Suppressor macrophage treated with lipopolysaccharide for 1 hour (primary cell): Measurements from ENCODE around the gene ACACB.

Experiments used
- DNase-seq, 3 donors: peaks; one replicate each; pipeline ENCODE4 v3.0.0-alpha.2; 2020 to 2022

Gene ACACB

DNA sequence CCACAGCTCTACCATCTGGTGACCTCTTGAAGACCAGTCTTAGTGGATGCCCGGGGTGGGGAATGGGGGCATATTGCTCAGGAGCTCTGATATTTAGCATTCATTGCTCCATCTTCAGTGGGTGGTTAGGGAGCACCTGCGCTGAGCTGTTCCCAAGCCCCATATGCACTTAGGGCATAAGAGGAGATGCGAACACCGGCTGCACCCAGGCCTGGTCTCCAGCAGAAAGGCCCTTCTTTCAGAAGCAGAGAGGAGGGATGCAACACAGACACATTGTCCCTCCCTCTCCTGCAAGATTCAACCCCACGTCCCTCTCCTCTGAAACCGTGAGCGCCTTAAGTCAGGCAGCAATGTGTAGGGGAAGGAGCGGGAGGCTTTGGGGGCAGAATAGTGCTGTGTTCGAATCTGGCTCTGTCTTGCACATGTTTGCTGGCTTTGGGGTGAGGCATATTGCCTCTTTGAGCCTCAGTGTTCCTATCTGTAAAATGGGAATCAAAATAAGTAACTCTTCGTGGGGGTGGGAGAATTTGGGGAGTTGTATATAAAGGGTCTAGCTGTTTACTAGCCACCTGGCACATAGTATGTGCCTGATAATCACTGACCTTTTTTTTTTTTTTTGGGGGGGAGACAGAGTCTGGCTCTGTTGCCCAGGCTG, 105.0 kb downstream of the ACACB start:
- no peak for DNase-seq

DNA sequence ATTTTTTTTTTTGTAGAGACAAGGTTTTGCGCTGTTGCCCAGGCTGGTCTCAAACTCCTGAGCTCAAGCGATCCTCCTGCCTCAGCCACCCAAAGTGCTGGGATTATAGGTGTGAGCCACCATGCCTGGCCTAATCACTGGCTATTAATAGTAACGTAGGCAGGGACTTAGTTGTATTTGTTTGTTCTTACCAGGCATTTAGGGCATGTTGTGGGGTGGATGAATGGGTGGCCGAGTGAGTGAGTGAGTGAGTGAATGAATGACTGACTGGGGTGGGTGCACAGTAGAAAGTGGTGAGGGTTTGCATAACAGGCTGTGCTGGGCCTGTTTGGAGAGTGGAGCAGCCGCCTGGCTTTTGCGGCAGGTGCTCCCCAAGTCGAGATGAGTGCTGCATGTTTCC, 105.7 kb downstream of the ACACB start:
- DNase-seq: no peak

GRCh38 chr12:109222496-109222895, 106.1 kb downstream of the ACACB start:
- DNase-seq: no peak

DNA sequence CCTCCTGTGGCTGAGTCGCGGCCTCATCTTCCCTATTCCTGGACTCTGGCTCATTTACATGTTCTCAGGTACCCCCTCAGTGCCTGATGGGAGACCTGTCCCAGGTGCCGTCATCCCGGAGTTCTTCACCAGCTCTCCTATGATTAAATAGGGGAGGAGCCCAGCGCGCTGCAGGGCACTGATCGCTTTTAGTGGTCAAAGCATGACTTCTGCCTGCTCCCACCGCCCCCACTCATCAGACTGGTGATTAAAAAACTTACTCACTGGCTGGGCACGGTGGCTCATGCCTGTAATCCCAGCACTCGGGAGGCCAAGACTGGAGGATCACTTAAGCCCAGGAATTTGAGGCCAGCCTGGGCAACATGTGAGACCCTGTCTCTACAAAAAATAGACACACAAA, 106.8 kb downstream of the ACACB start:
- no peak for DNase-seq

GRCh38 chr12:109223868-109224267, 107.5 kb downstream of the ACACB start:
- DNase-seq: no peak

DNA sequence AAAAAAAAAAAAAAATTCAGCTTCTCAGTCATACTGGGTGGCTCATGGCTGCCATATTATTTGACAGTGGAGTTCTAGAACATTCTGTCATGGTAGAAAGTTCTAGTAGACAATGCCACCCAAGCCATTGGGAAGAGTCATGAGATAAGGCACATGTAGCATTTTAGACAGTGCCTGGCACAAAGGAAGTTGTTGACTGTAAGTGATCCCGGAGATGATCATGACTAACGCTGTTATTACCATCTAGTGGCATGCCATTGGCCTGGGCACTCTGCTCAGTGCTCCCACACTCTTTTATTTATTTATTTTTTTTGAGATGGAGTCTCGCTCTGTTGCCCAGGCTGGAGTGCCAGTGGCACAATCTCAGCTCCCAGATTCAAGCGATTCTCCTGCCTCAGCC, 112.3 kb downstream of the ACACB start:
- no peak for DNase-seq

GRCh38 chr12:109230193-109230592, 113.8 kb downstream of the ACACB start:
- no peak for DNase-seq

DNA sequence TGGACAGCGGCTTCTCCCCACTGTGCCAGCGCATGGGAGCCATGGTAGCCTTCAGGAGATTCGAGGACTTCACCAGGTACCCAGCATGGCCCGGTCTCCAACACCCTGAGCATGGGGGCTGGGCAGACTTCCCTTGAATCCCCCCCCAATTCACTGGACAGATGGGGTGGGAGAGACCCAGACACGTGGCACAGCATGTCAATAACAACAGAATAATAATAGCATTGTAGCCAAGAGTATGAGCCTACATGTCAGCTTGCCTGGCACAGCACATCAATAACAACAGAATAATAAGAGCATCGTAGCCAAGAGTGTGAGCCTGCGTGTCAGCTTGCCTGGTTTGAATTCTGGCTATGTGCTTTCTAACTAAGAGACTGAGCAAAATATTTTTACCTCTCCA, 116.3 kb downstream of the ACACB start:
- DNase-seq: no peak

DNA sequence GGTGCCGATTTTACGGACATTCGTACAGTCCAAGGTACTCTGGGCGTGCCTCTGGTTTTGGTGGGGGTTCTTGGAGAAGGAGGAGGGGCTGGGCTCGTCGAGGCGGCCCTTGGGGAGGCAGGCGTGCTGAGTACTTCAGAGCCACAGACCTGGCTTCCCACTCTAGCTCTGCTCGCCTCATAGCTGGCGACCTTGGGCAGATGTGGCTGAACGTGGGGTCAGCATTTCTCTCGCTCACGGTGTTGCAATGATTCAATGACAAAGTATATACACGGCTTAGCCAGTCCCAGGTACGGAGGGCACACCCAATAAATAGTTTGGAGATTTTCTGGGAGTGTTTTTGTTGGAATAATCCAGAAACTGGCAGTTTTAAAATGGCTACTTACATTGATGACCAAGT, 117.6 kb downstream of the ACACB start:
- DNase-seq: no peak

DNA sequence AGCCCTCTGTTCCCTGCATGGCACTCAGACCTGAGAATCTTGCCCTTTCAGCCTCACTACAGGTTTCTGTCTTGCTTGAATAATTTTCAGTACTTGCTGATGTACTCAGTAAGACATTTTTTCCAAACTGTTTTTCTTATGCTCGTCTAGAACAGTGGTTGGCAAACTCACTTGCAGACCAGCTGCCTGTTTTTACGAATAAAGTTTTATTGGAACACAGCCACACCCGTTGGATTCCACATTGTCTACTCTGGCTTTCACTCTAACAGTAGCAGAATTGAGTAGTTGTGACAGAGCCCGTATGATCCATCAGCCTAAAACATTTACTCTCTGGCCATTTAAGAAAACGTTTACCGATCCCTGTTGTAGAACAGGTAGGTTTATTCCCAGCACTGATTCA, 119.9 kb downstream of the ACACB start:
- DNase-seq: no peak

- DNase-seq: peak in 2 of 3 donors; percentile 6 to 17
Measured at GRCh38 chr12:109239179-109239578, 122.8 kb downstream of the ACACB start.

- peak in 1 of 3 donors; percentile 10 for DNase-seq
Measured at GRCh38 chr12:109239691-109240090, 123.3 kb downstream of the ACACB start.

DNA sequence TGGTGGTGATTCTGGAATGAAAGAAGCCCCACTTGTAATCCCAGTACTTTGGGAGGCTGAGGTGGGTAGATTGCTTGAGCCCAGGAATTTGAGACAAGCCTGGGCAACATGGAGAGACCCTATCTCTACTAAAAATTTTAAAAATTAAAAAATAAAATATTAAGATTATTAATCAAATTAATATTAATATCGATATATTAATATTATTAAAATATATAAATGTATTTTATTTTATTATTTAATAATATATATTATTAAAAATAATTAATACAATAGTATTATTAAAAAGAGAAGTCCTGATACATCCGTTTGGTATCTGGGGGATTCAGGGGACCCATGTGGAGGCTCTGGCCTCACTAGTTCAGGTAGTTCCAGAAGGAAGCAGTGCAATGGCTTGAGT, 124.0 kb downstream of the ACACB start:
- no peak for DNase-seq

DNA sequence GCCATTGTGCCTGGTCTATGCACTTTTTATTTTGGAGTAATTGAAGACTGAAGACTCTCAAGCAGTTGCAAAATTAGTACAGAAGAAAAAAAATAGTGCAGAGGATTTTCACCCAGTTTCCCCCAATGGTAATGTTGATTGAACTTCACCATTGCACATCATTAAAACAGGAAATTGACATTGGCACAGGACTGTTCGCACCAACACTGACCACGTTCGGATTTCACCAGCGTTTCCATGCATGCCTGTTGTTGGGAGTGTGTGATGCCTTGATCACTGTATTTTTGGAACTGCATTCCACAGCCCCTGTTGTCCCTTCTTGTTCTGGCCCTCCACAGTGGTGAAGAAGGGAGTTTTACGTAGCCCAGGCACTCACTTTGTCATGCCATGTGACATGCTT, 125.5 kb downstream of the ACACB start:
- DNase-seq: no peak

- DNase-seq: no peak
Measured at GRCh38 chr12:109244073-109244472, 127.7 kb downstream of the ACACB start.

DNA sequence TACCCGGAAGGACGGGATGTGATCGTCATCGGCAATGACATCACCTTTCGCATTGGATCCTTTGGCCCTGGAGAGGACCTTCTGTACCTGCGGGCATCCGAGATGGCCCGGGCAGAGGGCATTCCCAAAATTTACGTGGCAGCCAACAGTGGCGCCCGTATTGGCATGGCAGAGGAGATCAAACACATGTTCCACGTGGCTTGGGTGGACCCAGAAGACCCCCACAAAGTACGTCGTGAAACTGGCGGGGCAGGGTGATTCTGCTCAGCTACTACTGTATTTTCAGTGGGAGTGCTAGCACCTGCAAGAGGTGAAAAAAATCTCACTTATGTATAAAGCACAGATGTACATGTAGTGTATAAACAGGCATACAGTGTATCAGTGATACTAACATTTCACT, 129.8 kb downstream of the ACACB start:
- no peak for DNase-seq

DNA sequence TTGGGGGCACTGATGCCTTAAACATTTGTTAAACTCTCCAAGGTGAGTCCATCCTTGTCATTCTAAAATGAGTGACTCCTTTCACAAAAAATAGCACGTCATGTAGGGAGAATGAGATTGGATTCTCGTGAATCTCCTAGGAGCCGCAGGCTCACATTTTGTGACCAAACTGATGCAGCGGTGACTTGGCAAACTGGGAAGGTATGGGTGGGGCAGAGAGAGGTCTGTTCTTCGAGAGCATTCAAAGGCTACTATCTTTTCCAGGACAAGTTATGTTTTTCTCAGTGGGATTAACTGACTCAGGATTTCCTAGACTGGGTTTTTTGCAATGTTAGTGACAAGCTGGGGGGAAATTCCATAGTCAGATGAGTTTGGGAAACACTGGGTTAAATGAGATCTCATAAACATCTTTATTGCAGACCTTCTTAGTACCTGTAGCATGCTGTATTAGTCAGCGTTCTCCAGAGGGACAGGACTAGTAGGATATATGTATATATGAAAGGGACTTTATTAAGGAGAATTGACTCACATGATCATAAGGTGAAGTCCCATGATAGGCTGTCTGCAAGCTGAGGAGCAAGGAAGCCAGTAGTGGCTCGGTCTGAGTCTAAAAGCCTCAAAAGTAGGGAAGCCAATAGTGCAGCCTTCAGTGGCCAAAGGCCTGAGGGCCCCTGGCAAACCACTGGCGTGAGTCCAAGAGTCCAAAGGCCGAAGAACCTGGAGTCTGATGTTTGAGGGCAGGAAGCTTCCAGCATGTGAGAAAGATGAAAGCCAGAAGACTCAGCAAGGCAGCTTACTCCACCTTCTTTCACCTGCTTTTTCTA, 131.7 kb downstream of the ACACB start:
- no peak for DNase-seq

DNA sequence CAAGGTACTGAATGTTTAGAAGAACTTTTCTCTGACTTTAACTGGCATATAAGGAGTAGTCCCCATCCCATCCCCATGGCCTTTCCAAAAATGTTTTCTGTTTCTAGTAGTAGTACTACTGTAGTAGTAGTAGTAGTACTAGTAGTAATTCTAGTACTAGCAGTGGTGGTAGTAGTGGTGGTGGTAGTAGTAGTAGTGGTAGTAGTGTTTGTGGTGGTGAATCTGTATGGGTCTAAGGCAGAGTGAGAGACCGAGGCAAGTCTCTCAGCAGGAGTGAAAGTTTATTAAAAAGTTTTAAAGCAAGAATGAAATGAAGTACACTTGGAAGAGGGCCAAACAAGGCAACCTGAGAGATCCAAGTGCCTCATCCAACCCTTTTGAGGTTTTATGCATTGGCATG, 134.1 kb downstream of the ACACB start:
- DNase-seq: no peak

DNA sequence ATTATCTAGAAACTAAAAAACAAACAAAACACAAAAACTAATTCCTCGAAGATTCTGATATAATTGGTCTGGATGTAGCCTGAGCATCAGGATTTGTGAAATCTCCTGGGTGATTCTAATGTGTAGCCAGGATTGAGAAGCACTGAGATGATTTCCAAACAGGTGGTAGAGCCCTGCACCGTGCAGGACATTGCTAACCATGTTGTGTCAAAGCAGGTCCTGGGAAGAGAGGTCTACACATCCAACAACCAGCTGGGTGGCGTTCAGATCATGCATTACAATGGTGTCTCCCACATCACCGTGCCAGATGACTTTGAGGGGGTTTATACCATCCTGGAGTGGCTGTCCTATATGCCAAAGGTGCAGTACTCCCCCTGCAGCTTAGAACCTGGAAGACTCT, 136.4 kb downstream of the ACACB start:
- DNase-seq: no peak

DNA sequence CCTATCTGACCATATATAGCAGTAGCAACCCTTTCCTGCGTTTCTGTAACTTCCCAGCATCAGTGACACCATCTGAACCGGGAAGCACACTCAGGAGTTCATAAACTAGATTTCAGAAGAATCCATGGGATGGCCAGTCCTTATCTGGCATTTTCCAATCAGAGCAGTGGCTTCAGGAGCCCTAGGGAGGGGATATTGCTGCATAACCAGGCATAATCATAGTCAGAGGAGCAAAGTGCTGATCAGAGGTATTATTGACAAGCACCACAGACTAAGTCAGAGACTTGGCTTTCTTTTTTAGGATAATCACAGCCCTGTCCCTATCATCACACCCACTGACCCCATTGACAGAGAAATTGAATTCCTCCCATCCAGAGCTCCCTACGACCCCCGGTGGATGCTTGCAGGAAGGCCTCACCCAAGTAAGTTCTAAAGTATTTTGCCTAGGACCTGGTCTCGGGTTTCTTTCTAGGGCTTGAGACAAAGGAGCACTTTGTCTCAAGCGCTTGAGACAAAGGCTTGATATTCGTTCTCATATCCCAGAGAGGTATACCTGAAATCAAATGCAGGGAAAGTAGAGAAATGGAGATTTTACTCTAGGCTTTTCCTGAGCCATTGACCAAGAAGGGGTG, 137.6 kb downstream of the ACACB start:
- DNase-seq: no peak

GRCh38 chr12:109255377-109255776, 139.0 kb downstream of the ACACB start:
- DNase-seq: no peak

DNA sequence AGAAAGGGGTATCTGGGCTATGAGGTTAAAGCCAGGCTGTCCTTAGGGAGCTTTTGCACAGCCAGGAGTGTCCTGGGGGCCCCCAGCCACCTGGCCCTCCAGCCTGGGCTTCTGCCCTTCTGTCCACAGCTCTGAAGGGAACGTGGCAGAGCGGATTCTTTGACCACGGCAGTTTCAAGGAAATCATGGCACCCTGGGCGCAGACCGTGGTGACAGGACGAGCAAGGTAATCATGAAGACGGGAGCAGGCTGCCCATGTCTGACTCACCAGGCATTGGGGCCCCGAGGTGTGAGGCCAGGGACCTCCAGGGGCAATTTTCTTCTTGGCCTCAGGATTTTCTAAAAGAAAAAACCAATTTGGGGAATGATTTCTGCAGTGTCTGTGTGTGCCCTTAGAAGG, 139.6 kb downstream of the ACACB start:
- DNase-seq: no peak

GRCh38 chr12:109258201-109258600, 141.8 kb downstream of the ACACB start:
- no peak for DNase-seq
